GM21423 (cell line): ENCODE data around the gene LRRC61.
A peak's percentile ranks its signal among the peaks of the same experiment; 100 is the strongest.

Source experiments
- ATAC-seq: cut with Tn5 transposase; IDR thresholded peaks from one replicate; pipeline ENCODE4 v1.9.1; 2021; ENCODE audit warnings: mild to moderate bottlenecking, moderate library complexity; ENCODE audit not compliant: unreplicated experiment

Gene LRRC61

DNA sequence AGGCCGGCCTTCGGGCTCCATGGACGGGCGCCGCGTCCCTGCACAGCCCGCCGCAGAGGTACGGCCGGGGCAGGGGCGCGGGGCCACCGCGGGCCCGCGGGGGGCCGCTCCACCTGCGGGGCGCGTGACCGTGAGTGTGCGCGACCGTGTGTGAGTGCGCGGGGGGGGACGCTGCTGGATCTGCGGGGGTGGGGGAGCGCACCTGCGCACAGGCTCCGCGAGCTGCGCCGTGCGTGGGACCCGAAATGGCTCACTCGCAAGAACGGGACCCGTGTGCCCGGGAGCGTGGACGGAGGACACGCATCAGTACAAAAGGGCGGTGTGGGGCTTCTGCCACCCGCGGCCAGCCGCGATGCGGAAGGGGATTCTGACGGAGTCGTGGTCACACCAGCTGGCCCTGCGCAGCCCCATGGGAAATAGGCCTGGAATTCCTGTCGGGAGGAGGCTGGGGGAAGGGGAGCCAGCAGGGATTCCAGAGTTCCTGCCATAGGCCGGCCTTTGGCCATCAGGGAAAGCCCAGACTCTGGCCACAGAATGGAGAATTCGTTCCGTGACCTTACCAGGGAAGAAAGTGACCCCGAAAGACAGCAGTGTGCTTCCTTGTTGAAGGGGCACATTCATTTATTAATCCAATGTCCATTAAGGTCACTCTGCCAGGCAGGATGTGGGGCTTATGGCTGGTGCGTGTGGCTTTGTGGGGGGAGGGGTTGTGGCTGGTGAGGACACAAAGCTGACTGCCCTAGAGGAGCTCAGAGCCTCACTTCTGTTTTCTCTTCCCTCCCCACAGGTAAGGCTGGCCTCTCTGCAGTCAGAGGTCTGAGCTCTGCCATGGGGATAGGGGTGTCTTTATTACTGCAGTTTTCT, 46.0 kb downstream of the LRRC61 start:
- peak; percentile 55 for ATAC-seq

DNA sequence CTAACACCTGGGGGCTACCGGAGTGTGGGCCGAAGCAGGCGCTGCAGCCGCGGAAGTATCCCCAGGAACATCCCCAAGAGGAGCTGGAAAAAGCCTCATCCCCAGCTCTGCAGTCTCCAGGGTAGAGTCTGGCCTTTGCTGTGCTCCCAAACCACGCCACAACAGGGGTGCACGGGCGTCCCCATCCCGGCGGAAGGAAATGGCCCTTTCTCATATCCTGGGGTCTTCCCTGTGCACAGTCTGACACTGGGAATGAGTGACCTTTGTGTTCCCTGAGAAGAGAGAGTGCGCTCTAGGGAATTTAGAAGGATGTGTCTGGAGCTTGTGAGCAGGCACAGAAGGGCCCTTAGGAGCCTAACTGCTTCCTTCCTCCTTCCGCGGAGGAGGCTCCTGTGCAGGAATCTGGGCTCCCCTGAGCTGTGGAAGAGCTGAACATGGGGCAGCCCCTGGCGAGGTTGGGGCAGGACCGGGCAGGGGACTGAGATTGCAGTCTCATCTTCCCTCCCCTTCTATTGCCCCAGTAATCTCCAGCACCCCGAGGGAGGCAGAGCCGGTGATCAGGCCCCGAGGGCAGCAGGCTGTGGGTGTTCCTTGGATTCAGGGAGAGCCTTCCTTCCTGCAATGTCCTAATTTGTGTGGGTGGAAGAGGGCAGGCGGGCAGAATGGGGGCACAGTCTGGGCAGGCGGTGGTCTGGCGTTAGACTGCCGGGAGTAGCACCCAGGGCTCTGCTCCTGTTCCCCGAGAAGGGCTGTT, 46.8 kb downstream of the LRRC61 start:
- ATAC-seq = no peak

DNA sequence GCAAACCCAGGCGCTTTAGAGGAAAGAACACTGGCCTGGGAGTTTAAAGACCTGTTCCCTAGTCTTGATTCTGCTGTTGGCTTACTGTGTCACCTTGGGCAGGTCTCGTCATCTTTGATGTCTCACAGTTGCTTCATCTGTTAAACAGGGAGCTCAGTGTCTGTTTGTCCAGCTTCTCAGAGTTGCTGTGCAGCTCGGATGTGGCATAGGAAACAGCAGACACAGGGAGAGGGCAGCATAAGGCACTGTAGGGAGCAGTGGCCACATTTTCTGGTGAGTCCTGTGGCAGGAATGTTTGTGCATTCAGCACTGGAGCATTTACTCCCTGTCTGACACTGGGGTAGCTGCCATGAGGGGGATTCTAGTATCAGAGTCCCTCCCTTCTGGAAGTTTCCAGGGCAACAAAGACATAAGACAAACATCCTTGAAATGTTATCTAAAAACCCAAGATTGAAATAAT, 47.5 kb downstream of the LRRC61 start:
- ATAC-seq = no peak

GRCh38 chr7:150371131-150371995, 48.2 kb downstream of the LRRC61 start:
- ATAC-seq = no peak

GRCh38 chr7:150371996-150372270, 48.8 kb downstream of the LRRC61 start:
- ATAC-seq = no peak

GRCh38 chr7:150372271-150373048, 49.3 kb downstream of the LRRC61 start:
- no peak for ATAC-seq

DNA sequence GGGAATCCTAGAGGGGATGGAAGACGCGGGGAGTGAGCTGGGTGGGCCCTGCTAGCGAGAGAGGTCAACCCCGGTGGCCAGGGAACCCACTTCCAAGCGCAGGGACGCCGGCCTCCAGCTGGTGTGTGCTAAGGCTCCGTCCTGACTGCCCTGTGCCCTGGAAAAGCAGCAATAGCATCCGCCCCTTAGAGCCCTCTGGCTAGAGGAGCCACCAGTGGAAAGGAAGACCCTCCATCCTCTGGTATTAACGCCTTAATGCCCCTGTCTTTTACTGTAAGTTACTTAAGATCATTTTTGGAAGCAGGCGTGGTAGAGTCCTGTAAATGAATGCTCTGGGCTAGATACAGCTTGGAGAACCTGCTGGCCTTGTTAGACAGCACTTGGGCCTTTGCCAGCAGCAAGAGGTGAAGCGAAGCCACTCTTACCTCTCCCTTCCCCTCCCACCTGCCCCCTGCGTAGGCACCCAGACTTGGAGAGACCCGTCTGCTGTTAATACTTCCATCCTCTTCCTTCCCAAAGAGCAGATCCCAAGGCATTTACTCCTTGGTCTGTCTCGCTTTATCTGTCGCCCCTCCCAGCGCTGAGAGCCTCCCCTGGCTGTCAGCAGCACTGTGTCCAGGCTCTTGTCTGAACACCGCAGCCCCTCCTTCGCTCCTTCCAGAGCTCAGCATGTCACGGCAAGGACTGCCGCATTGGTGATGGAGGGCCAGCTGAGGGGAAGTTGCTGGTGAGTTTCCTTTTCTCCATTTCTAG, 50.1 kb downstream of the LRRC61 start:
- no peak for ATAC-seq

- ATAC-seq = no peak
These were observed 50.9 kb downstream of the LRRC61 start for GRCh38 chr7:150374026-150374425.

- ATAC-seq = no peak
These were observed 51.3 kb downstream of the LRRC61 start for GRCh38 chr7:150374472-150374871.

DNA sequence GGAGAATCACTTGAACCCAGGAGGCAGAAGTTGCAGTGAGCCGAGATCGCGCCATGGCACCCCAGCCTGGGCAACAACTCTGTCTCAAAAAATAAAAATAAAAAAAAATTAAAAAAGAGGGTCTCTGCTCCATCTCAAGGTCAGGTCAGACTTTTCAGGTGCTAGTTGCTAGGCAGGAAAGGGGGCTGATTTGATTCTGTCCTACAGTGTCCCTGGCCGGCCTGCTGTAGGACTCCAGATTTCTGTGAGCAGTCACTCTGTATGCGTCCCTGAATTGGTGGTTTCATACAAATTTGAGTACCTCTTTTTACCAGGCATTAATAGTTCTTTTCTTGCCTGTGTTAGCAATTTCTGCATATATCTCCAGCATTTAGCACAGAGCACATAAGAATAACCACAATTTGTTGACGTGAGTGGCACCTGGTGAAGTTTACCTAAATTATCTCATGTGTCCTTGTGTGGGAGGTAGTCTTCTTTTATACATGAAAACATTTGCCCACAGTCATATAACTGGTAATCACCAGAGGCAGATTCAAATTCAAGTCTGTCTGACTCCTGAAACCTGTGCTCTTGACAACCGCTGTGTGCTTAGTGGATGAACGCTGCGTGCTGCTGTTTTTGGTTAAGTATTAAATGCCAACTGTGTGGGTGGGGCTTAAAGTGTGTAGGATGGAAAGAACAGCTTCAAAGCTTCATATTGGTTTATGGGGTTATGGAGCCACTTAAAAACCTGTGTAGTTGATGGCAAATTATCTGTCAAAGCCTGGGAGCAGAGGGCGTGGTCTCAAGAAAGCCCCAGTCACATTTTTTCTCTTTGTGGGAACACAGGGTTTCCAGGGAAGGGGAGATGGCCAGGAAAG, 52.7 kb downstream of the LRRC61 start:
- no peak for ATAC-seq

DNA sequence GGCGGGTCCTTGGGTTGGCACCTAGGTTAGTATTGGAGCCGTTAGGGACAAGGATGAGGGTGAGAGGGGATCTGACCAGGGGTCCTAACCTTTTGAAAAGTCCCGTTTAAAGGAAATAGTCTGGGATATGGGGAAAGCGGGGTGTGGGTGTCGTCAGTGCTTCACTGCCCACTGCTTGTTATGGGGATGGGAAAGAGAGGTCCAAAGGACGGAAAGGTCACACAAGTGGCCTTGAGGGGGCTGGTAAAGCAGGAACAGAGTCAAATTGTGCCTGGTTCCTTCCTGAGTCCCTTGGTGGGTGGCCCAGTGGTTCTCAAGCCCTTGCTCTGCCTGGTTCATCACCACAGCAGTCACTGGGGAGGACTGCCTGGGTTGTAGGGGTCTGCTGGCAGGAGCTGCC, 53.4 kb downstream of the LRRC61 start:
- no peak for ATAC-seq

GRCh38 chr7:150377196-150377595, 54.0 kb downstream of the LRRC61 start:
- ATAC-seq = no peak

DNA sequence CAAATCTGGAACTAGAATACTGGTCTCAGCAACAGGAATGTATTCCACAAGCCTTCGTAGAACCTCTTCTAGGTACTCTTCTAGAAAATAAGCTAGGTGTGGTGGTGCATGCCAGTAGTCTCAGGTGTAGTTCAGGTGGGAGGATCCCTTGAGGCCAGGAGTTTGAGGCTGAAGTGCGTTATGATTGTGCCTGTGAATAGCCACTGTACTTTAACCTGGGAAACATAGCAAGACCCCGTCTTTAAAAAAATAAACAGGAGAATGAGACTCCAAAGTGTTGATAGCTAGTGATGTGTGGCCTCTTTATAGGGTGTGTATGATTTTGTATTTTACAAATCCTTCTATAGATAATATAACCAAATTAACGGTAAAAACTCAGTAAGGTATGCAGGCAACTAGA, 54.5 kb downstream of the LRRC61 start:
- ATAC-seq = no peak

GRCh38 chr7:150378115-150378852, 55.1 kb downstream of the LRRC61 start:
- ATAC-seq = peak; percentile 24

- peak; percentile 66 for ATAC-seq
These were observed 55.8 kb downstream of the LRRC61 start, which contains the start of gene ZNF775 for GRCh38 chr7:150378853-150379440. Gene ZNF775, plus strand, starts transcription at chr7:150379330. Its CDS starts 9,141 bp downstream, at chr7:150388471.

DNA sequence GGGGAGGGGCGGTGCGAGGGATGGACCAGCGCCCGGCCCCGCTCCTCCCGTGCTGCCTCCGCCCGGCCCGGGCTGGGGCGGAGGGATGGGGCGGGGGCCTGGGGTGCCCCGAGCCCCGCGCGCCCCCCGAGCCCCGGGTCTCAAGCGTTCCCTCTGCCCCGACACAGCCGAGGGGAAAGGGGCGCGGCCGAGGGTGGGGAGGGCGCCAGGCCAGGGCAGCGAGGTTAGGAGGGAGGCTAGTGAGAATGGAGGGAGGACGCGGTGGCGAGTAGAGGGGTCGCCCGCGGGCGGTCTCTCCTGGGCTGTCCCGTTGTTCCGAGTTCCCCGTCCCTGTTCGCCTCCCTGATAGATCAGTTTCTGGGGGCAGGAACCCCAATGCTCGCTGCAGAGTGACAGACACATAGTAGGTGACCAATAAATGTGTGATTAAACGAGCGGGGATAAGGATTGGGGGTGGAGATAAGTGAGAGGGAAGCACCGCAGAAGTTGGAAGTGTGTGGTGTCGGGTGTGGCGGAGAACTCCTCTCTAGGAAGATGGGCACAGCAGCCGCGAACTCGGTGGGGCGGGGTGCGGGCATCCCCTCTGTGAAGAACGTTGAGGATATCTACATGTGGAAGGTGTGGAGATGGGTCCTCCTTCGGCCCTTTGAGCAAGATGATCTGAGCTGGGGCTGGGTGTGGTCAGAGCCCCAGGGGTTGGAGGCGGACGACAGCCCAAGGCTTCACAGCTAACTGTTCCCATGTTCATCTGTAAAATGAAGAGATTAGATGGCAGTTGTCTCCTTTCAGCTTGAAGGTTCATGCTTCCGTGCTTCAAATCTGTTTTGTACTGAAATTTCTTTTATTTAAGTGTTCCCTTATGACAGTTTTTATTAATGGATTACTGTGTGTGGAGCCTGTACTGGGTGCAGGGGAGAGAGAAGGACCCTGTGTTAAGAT, 56.6 kb downstream of the LRRC61 start:
- ATAC-seq = no peak

DNA sequence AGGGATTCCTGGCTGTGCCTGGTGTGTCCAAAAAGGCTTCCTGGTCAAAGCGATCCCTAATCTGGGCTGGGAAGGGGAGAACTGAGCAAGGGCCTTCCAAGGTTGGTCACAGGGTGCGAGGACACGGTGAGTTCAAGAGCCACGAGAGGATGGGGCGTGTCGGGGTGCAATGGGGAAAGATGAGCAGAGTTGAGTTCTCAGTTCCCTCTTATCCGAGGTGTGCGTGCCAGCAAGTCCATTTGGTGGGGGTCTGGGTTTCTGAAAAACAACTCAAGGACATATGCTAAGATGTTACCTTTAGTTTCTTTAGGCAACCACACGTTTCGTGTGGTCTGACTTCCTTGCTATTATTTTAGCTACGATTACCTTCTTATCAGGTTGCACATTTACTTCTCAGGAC, 57.3 kb downstream of the LRRC61 start:
- ATAC-seq = no peak
